ENCODE data around the gene MARCHF5. TPM values are rescaled to one million over a fixed set of nuclear protein-coding genes. Genes with fewer than 3 reads are reported as not detected.

MARCHF5 gene
- total and polyA plus RNA-seq, 10 of the 15 experiments (the other 5 are each of a cell fraction or from before 2014, with no cell fraction given), result 4.8 to 46.8 (median 19.0) TPM

GRCh38 chr10:92291921-92292845, 1.2 kb downstream of the MARCHF5 start:
- peak overlapping the region; percentile 13; the same call in 1 of the 2 replicates for H2AFZ ChIP-seq (ENCODE audit: control insufficient read depth, low read depth, low read length)
- peak overlapping the region; percentile 70 for H3K9ac ChIP-seq (ENCODE audit: control insufficient read depth, insufficient read depth, low read length)
- FAIRE-seq, result peak; percentile 78
- TF ChIP-seq RUNX3 (IDR thresholded peaks at IDR 0.05; ENCODE audit: low read length), result peak; percentile 11; the same call in 1 of the 2 replicates
- TF ChIP-seq SP1 (IDR thresholded peaks at IDR 0.05; ENCODE audit: low read depth, low read length), result no peak
- TF ChIP-seq, protein P1, sequence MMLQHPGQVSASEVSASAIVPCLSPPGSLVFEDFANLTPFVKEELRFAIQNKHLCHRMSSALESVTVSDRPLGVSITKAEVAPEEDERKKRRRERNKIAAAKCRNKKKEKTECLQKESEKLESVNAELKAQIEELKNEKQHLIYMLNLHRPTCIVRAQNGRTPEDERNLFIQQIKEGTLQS (IDR thresholded peaks at IDR 0.05; ENCODE audit: borderline replicate concordance, extremely low read depth, low read depth, low read length), result no peak
- TF ChIP-seq, protein P2, sequence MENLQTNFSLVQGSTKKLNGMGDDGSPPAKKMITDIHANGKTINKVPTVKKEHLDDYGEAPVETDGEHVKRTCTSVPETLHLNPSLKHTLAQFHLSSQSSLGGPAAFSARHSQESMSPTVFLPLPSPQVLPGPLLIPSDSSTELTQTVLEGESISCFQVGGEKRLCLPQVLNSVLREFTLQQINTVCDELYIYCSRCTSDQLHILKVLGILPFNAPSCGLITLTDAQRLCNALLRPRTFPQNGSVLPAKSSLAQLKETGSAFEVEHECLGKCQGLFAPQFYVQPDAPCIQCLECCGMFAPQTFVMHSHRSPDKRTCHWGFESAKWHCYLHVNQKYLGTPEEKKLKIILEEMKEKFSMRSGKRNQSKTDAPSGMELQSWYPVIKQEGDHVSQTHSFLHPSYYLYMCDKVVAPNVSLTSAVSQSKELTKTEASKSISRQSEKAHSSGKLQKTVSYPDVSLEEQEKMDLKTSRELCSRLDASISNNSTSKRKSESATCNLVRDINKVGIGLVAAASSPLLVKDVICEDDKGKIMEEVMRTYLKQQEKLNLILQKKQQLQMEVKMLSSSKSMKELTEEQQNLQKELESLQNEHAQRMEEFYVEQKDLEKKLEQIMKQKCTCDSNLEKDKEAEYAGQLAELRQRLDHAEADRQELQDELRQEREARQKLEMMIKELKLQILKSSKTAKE (IDR thresholded peaks at IDR 0.05; ENCODE audit: low read depth, poor library complexity, severe bottlenecking), result peak; percentile 53
- peak; percentile 60; the same call in 1 of the 2 replicates for TF ChIP-seq SMARCA5 (IDR thresholded peaks at IDR 0.05)
- TF ChIP-seq RCOR1 (conservative IDR thresholded peaks at IDR 0.05; ENCODE audit: low read depth, low read length), result no peak
- no peak for TF ChIP-seq HDGF (IDR thresholded peaks at IDR 0.05)
- TF ChIP-seq NR2F1 (conservative IDR thresholded peaks at IDR 0.05), result 0 out of 2 replicates have a peak, but pooled peaks have one; percentile 15
- TF ChIP-seq E4F1 (IDR thresholded peaks at IDR 0.05; ENCODE audit: borderline replicate concordance, partially characterized antibody), result no peak
- TF ChIP-seq SREBF2 (IDR thresholded peaks at IDR 0.05; ENCODE audit: low read length), result no peak
- TF ChIP-seq SMC3 (IDR thresholded peaks at IDR 0.05; ENCODE audit: borderline replicate concordance, low read length), result peak; percentile 68; the same call in 1 of the 2 replicates
- no peak for TF ChIP-seq MTA2 (IDR thresholded peaks at IDR 0.05; ENCODE audit: low read depth)
- TF ChIP-seq PML (IDR thresholded peaks at IDR 0.05; ENCODE audit: low read length), result no peak
- TF ChIP-seq CREB1 (IDR thresholded peaks at IDR 0.05; ENCODE audit: low read depth), result no peak
- 0 out of 2 replicates have a peak, but pooled peaks have one; percentile 75 for TF ChIP-seq WRNIP1 (IDR thresholded peaks at IDR 0.05; ENCODE audit: borderline replicate concordance, low read depth, low read length)

More at GRCh38 chr10:92291921-92292845, 1.2 kb downstream of the MARCHF5 start:
- ChIA-PET RAD21 (ENCODE audit: unreplicated experiment) (interaction anchor here (0.7 to 6.2 kb wide), 10 partner anchors 12 to 318 kb away, joined by 3 to 60 read pairs (median 9); no protein-coding TSS in a partner anchor), CTCF (interaction anchor here (0.8 to 7.6 kb wide), 25 partner anchors 8 to 230 kb away, joined by 3 to 117 read pairs (median 4); no protein-coding TSS in a partner anchor), SMC1A (ENCODE audit: uncharacterized antibody, unreplicated experiment) (interaction anchor here (0.8 to 6.4 kb wide), 25 partner anchors 8 to 213 kb away, joined by 3 to 80 read pairs (median 5); no protein-coding TSS in a partner anchor), POLR2A (interaction anchor here (0.5 to 1.6 kb wide), 6 partner anchors 25 to 319 kb away, joined by 3 to 7 read pairs (median 4); no protein-coding TSS in a partner anchor)
- intact Hi-C loops (cut with micrococcal nuclease; ENCODE audit: unreplicated experiment) (loop anchor here (1.0 to 5.0 kb wide), 5 partner anchors 51 to 300 kb away; partner anchors contain the start of gene KIF11), in situ Hi-C loops (cut with MboI) (loop anchor here (5.0 kb wide), 1 partner anchor 205 kb away; no protein-coding TSS in a partner anchor)
- Histone ChIP-seq H3K9me3 (replicated peaks; ENCODE audit: control insufficient read depth, insufficient read depth, low read length) (no peaks in the 10 kb centered on the region), H3K27ac (ENCODE audit: control insufficient read depth, insufficient read depth) (peak overlapping the region; percentile 50), H3K27me3 (replicated peaks in 1 of 2; ENCODE audit: control insufficient read depth in 2 of 2, insufficient read depth in 2 of 2, low read length in 1 of 2) (no peaks in the 10 kb centered on the region), H3K4me1 (ENCODE audit: control insufficient read depth, insufficient read depth, low read length) (peaks cover 11% of the 10 kb centered on the region), H3K36me3 (ENCODE audit: control insufficient read depth in 2 of 2, insufficient read depth in 2 of 2, low read length in 1 of 2) (no peaks in the 10 kb centered on the region; a peak in 1 of 4 replicates), H3K79me2 (ENCODE audit: control insufficient read depth, insufficient read depth, low read length) (peaks cover 47% of the 10 kb centered on the region), H3K4me3 (peak overlapping the region; percentile 96), H3K4me2 (ENCODE audit: control insufficient read depth, insufficient read depth) (peak overlapping the region; percentile 32), H4K20me1 (ENCODE audit: control insufficient read depth, insufficient read depth) (no peaks in the 10 kb centered on the region)
- DNase-seq (ENCODE audit: low read depth, low spot score), result peak; percentile 37
- peak; percentile 39 for ATAC-seq
- 0% methylated on average over 17 of the region's 17 CpGs for WGBS (ENCODE audit: insufficient coverage, insufficient replicate concordance, low lambda C conversion rate, missing lambda C conversion rate)
- BruUV-seq (replicated peaks), result no TSS peak

Measured in GM12878 (cell line).